ENCODE results near the gene ARFGEF2.
A peak's percentile ranks its signal among the peaks of the same experiment; 100 is the strongest.
"Not testable (repeated sequence)": the region's sequence is repeated elsewhere in the genome, so short reads cannot be mapped to it uniquely, and the experiment has no call there.

Gene ARFGEF2

DNA sequence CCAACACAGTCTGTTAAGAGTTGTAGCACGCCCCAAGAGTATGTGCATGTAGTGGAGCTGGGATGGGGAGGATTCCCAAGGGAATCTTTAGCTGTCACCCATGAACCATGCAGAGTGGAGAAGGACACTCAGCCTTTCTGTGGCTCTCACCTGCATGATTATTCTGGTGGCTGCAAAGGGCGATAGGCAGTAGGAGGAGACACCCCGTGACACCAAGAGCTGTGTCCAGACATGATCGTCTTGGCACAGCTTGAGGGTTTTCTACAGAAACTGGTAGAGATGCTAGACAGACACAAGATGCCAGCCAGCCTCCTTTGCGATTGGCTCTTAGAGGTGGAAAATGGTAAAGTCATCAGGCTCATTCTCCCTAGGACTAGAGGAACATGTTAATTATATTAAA is 121.5 kb downstream of the ARFGEF2 start:
- TF ChIP-seq POLR2A (IDR thresholded peaks at IDR 0.05; ENCODE audit: low read depth, low read length): no peak
- FAIRE-seq (no peak), DNase-seq (ENCODE audit: insufficient read length, low spot score) (no peak)

DNA sequence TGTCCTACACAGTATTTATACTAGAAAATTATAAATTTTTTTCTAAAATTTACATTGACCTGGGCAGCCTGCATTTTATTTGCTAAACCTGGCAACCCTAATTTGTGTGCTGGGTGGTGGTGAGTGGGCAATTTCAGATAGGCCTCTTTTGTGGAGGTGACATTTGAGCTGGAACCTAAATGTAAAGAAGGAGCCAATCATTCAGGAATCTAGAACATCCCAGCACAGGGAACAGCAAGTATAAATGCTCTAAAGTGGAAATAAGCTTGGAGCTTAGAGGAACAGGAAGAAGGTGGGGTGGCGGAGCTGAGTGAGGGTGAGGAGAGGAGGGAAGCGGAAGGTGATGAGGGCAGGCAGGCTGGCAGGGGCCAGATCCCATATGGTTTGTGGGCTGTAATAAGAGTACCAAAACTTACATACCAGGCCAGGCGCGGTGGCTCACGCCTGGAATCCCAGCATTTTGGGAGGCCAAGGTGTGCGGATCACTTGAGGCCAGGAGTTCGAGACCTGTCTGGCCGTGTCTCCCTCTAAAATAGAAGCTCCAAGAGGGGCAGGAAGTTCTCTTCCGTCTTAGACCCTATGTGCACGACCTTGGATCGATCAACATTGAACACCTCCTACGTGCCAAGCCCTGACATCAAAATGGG is 124.1 kb downstream of the ARFGEF2 start:
- FAIRE-seq (no peak), DNase-seq (ENCODE audit: insufficient read length, low spot score) (no peak)
- TF ChIP-seq POLR2A (IDR thresholded peaks at IDR 0.05; ENCODE audit: low read depth, low read length): no peak

DNA sequence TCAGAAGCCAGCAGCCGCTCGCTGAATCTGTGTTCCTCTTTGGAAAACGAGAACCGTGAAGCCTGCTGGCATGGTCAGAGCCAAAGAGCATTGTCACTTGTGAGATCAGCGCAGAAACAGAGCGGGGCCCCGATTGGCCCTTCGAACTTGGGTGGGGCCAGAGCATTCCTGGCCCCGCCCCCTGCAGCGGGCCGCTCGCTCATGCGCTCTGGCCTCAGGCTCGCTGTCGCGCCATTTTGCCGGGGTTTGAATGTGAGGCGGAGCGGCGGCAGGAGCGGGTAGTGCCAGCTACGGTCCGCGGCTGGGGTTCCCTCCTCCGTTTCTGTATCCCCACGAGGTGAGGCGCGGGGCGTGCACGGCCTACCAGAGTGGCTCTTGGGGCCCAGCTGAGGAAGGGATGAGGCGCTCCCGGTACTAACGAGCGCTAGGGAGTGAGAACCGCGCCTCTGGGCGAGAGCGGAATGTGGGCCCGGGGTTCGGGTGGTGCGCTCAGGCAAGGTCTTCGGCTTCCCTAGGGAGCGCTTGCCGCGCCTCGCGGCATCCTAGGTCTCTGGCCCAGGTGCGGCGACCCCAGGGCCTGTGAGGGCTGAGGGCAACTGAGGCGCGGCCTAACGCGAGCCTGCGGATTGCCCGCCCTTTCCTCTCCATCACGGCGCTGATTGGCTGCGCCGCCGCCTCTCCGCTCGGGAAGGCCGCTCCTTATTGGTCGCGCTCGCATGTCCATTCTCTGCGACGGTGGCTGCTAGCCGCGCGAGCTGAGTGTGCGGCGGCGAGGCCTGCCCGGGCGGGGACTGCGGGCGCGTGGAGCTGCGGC is 124.8 kb downstream of the ARFGEF2 start, which contains the start of gene CSE1L:
CSE1L (plus strand) TSS at position 226 of the 814 bp plus-strand sequence. CDS start 12,152 bp downstream, outside the sequence.
- peak; percentile 6 for FAIRE-seq
- DNase-seq (ENCODE audit: insufficient read length, low spot score): peak; percentile 88
- peak; percentile 87 for TF ChIP-seq POLR2A (IDR thresholded peaks at IDR 0.05; ENCODE audit: low read depth, low read length)

DNA sequence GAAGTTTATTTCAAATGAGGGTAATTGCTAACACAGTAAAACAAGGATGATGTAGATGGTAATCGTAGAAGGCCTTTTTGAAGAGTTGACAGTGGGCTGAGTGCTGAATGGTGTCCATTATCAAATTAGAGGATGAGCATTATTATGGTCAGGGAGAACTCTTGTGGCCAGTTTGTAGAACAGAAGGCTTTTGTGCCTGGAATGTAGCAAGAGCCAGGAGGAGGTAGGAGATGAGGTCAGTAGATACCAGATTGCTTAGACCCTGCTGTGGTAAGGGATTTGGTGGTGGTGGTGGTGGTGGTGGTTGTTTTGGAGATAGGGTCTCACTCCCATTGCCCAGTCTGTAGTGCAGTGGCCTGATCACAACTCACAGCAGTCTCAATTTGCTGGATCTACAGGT is 130.8 kb downstream of the ARFGEF2 start:
- FAIRE-seq: no peak
- TF ChIP-seq POLR2A (IDR thresholded peaks at IDR 0.05; ENCODE audit: low read depth, low read length): no peak
- DNase-seq (ENCODE audit: insufficient read length, low spot score): no peak

DNA sequence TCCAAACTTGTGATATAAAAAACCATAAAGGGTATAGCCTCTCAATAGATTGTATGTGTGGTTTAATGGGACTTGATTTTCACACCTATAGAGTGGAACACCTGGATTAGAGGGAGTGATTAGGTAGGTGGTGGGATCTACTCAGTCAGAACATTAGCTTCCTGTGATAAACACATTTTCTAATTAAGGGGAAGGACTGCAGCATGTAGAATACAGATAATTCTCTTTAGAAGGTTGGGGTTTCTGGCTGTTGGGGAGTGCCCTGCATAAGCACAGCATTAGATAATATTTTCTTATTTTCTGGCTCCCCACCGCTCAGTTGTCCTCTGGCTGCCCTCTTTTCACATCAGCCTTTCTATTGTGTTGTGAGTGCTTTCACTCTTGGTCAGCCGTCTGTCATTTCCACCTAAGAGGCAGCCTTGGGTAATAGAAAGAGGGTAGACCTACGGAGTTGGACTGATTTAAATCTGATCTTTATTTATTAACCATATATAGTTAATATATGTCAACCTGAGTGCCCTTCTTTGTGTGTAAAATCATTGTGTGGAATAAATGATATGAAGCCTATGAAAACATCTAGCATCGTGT is 132.6 kb downstream of the ARFGEF2 start:
- TF ChIP-seq POLR2A (IDR thresholded peaks at IDR 0.05; ENCODE audit: low read depth, low read length): no peak
- FAIRE-seq: no peak
- DNase-seq (ENCODE audit: insufficient read length, low spot score): no peak

DNA sequence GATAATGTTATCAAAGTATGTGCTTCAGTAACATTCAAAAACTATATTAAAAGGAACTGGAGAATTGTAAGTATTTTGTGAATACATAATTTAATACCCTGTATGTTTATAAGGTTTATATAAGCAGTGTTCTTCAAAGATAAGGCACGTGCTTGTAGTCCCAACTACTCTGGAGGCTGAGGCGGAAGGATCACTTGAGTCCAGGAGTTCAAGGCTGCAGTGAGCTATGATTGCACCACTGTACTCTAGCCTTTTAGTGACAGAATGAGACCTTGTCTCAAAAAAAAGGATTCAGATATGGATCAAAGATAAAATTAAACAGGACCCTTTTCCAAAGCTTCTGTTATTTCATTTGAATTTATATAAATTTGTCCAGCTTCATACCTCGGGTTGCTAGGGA is 141.8 kb downstream of the ARFGEF2 start:
- no peak for FAIRE-seq
- TF ChIP-seq POLR2A (IDR thresholded peaks at IDR 0.05; ENCODE audit: low read depth, low read length): no peak
- no peak for DNase-seq (ENCODE audit: insufficient read length, low spot score)

DNA sequence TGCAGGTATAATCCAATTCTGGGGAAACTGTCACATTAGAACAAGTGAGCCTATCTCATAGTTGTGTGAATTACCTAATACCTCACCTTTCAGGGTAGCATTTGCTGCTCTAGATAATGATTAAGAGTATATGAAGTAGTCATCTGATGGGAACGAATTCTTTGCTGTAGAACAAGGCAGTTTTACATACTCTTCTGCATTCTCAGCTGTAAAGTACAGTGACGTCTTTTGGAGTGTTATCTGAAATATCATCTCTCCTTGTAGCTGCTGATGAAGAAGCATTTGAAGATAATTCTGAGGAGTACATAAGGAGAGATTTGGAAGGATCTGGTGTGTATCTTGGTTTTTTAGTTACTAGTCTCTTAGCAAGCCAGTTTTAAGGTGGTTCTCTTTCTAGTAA is 153.0 kb downstream of the ARFGEF2 start:
- FAIRE-seq: no peak
- no peak for DNase-seq (ENCODE audit: insufficient read length, low spot score)
- no peak for TF ChIP-seq POLR2A (IDR thresholded peaks at IDR 0.05; ENCODE audit: low read depth, low read length)

DNA sequence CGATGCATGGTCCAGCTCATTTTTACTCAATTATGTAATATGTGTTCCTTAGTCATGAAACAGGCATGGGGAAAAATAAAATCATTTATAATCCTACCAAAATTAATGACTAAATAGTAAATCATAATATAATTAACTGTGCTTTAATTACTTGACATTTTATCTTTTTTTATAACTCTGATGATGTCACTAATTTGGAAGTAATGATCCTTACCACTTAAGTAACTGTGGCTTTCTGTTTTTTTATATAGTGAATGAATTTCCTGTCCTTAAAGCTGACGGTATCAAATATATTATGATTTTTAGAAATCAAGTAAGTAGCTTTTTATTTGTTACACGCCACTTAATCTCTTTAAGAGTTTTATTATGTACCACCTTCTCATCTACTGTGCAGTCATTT is 156.8 kb downstream of the ARFGEF2 start:
- FAIRE-seq: no peak
- DNase-seq (ENCODE audit: insufficient read length, low spot score): no peak
- no peak for TF ChIP-seq POLR2A (IDR thresholded peaks at IDR 0.05; ENCODE audit: low read depth, low read length)

DNA sequence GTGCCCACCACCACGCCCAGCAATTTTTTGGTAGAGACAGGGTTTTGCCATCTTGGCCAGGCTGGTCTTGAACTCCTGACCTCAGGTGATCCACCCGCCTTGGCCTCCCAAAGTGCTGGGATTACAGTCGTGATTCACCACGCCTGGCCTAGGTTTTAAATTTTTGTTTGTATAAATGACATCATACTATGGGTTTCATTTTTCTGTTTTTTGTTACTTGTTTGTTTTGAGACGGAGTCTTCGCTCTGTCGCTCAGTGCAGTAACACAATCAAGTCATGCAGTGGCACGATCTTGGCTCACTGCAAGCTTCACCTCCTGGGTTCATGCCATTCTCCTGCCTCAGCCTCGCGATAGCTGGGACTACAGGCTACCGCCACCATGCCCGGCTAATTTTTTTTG is 160.8 kb downstream of the ARFGEF2 start:
- not testable (repeated sequence) for FAIRE-seq; DNase-seq (ENCODE audit: insufficient read length, low spot score)

Measured in H54 (cell line).